Measurements from ENCODE around the gene PRKAR2A. TPM values are rescaled to one million over a fixed set of nuclear protein-coding genes. Genes with fewer than 3 reads are reported as not detected.

Gene PRKAR2A
- polyA plus RNA-seq, 2 of the 4 experiments (the other 2 are of a cell fraction), result 15.3 to 17.2 TPM

DNA sequence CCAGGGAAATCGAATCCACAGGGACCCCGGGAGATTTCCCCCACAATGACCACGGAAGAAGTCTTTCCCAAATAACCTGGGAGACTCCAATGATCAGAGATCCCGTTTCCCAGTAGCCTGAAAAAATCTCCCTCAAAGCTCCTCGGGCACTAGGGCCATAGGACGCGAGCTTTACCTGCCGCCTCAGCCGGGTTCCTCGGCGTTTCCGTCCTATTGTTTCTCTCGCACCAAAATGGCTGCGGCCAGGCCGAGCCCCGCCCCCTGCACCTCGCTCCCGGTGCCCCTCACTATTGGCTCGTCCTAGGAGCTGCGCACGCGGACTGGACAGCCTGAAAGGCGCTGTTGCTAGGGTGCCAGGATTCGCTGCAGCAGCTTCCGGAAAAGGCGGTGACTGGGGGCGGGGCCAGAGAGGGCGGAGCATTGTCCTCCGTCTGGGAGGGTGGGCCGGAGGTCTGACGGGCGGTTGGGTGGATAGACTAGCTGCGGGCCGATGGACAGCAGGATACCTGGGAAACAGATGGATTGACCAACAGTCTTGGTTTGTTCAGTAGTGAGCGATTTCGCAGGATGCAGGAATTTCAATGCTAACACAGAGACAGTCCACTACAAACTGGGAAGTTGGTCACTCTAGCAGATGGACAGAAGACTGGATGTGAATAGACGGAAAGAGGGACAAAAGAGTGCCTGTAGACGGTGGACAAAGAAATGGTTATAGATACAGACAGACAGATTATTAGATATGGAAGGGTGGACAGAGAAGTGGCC is 130.5 kb downstream of the PRKAR2A start, which contains the start of gene IP6K2:
IP6K2 (minus strand) TSS at position 240 of the 765 bp plus-strand sequence. CDS start 21,930 bp downstream, outside the sequence.
- 10% methylated on average over 13 of the region's 38 CpGs for WGBS (ENCODE audit: missing lambda C conversion rate)
- H3K4me1 ChIP-seq, result peaks cover 30% of the 10 kb centered on the region; the same call in 2 of the 3 replicates
- ChIA-PET CTCF (interaction anchor here (0.8 to 1.2 kb wide), 2 partner anchors 23 to 25 kb away, joined by 3 to 4 read pairs; no protein-coding TSS in a partner anchor), POLR2A (interaction anchor here (0.5 to 1.3 kb wide), 11 partner anchors 9 to 202 kb away, joined by 3 to 8 read pairs (median 3); partner anchors contain the start of genes ARIH2 and PRKAR2A)
- H3K27ac ChIP-seq, result peak within 1 kb of the TSS; percentile 94 to 95
- H3K9me3 ChIP-seq, result no peaks in the 10 kb centered on the region
- H3K4me3 ChIP-seq, result peak within 1 kb of the TSS; percentile 98
- DNase-seq (ENCODE audit: low read depth in 1 of 2, low spot score in 1 of 2) (peak; percentile 87 to 95), FAIRE-seq (no peak), ATAC-seq (peak; percentile 99)
- peak within 1 kb of the TSS; percentile 76 for H3K4me2 ChIP-seq
- peak; percentile 97 for TF ChIP-seq RFX5 (IDR thresholded peaks at IDR 0.05)
- TF ChIP-seq, protein P1, sequence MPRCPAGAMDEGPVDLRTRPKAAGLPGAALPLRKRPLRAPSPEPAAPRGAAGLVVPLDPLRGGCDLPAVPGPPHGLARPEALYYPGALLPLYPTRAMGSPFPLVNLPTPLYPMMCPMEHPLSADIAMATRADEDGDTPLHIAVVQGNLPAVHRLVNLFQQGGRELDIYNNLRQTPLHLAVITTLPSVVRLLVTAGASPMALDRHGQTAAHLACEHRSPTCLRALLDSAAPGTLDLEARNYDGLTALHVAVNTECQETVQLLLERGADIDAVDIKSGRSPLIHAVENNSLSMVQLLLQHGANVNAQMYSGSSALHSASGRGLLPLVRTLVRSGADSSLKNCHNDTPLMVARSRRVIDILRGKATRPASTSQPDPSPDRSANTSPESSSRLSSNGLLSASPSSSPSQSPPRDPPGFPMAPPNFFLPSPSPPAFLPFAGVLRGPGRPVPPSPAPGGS (IDR thresholded peaks at IDR 0.05), result 0 out of 3 replicates have a peak, but pooled peaks have one; percentile 42
- TF ChIP-seq CBX2 (IDR thresholded peaks at IDR 0.05; ENCODE audit: borderline replicate concordance, low read depth), result no peak
- TF ChIP-seq CHD2 (IDR thresholded peaks at IDR 0.05; ENCODE audit: low read length, partially characterized antibody), result no peak
- TF ChIP-seq KDM5A (IDR thresholded peaks at IDR 0.05), result no peak
- TF ChIP-seq SMC3 (IDR thresholded peaks at IDR 0.05), result no peak
- TF ChIP-seq POLR2A (IDR thresholded peaks at IDR 0.05; ENCODE audit: low read length), result peak; percentile 50
- no peak for TF ChIP-seq EP300 (IDR thresholded peaks at IDR 0.05)
- TF ChIP-seq TFCP2L1 (CRISPR knock-in tag; IDR thresholded peaks at IDR 0.05), result 0 out of 2 replicates have a peak, but pooled peaks have one; percentile 17
- TF ChIP-seq CEBPB (IDR thresholded peaks at IDR 0.05), result no peak
- TF ChIP-seq, protein P2, sequence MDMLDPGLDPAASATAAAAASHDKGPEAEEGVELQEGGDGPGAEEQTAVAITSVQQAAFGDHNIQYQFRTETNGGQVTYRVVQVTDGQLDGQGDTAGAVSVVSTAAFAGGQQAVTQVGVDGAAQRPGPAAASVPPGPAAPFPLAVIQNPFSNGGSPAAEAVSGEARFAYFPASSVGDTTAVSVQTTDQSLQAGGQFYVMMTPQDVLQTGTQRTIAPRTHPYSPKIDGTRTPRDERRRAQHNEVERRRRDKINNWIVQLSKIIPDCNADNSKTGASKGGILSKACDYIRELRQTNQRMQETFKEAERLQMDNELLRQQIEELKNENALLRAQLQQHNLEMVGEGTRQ (IDR thresholded peaks at IDR 0.05), result no peak
- no peak for TF ChIP-seq NPAS2 (CRISPR knock-in tag; IDR thresholded peaks at IDR 0.05; ENCODE audit: borderline replicate concordance)
- TF ChIP-seq, protein P3, sequence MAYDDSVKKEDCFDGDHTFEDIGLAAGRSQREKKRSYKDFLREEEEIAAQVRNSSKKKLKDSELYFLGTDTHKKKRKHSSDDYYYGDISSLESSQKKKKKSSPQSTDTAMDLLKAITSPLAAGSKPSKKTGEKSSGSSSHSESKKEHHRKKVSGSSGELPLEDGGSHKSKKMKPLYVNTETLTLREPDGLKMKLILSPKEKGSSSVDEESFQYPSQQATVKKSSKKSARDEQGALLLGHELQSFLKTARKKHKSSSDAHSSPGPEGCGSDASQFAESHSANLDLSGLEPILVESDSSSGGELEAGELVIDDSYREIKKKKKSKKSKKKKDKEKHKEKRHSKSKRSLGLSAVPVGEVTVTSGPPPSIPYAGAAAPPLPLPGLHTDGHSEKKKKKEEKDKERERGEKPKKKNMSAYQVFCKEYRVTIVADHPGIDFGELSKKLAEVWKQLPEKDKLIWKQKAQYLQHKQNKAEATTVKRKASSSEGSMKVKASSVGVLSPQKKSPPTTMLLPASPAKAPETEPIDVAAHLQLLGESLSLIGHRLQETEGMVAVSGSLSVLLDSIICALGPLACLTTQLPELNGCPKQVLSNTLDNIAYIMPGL (CRISPR knock-in tag; IDR thresholded peaks at IDR 0.05; ENCODE audit: borderline replicate concordance), result no peak
- TF ChIP-seq, protein P4, sequence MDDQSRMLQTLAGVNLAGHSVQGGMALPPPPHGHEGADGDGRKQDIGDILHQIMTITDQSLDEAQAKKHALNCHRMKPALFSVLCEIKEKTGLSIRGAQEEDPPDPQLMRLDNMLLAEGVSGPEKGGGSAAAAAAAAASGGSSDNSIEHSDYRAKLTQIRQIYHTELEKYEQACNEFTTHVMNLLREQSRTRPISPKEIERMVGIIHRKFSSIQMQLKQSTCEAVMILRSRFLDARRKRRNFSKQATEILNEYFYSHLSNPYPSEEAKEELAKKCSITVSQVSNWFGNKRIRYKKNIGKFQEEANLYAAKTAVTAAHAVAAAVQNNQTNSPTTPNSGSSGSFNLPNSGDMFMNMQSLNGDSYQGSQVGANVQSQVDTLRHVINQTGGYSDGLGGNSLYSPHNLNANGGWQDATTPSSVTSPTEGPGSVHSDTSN (IDR thresholded peaks at IDR 0.05), result no peak
- no peak for TF ChIP-seq HOXB5 (CRISPR knock-in tag; IDR thresholded peaks at IDR 0.05)
- TF ChIP-seq GATA3 (IDR thresholded peaks at IDR 0.05; ENCODE audit: borderline replicate concordance), result no peak
- TF ChIP-seq, protein P5, sequence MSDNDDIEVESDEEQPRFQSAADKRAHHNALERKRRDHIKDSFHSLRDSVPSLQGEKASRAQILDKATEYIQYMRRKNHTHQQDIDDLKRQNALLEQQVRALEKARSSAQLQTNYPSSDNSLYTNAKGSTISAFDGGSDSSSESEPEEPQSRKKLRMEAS (IDR thresholded peaks at IDR 0.05), result peak; percentile 50; the same call in 1 of the 2 replicates
- TF ChIP-seq, protein P6, sequence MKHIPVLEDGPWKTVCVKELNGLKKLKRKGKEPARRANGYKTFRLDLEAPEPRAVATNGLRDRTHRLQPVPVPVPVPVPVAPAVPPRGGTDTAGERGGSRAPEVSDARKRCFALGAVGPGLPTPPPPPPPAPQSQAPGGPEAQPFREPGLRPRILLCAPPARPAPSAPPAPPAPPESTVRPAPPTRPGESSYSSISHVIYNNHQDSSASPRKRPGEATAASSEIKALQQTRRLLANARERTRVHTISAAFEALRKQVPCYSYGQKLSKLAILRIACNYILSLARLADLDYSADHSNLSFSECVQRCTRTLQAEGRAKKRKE (CRISPR knock-in tag; IDR thresholded peaks at IDR 0.05; ENCODE audit: low read depth), result no peak
- TF ChIP-seq EHMT2 (IDR thresholded peaks at IDR 0.05; ENCODE audit: low read depth), result no peak
- no peak for TF ChIP-seq RCOR1 (IDR thresholded peaks at IDR 0.05; ENCODE audit: low read depth, low read length)
- no peak for TF ChIP-seq NFE2L2 (conservative IDR thresholded peaks at IDR 0.05; ENCODE audit: low read length)
- TF ChIP-seq FOSL2 (IDR thresholded peaks at IDR 0.05), result no peak
- TF ChIP-seq FOSL2 (CRISPR knock-in tag; IDR thresholded peaks at IDR 0.05), result no peak
- no peak for TF ChIP-seq HDAC2 (IDR thresholded peaks at IDR 0.05)
- TF ChIP-seq PHF8 (IDR thresholded peaks at IDR 0.05; ENCODE audit: borderline replicate concordance, low read depth), result peak; percentile 77; the same call in 1 of the 2 replicates
- TF ChIP-seq JUNB (IDR thresholded peaks at IDR 0.05), result no peak
- no peak for TF ChIP-seq ESRRA (IDR thresholded peaks at IDR 0.05; ENCODE audit: borderline replicate concordance, low read length)
- TF ChIP-seq CBX8 (IDR thresholded peaks at IDR 0.05), result no peak
- 0 out of 2 replicates have a peak, but pooled peaks have one; percentile 17 for TF ChIP-seq POLR2AphosphoS2 (conservative IDR thresholded peaks at IDR 0.05; ENCODE audit: low read length)
- TF ChIP-seq HEYL (CRISPR knock-in tag; IDR thresholded peaks at IDR 0.05), result no peak
- no peak for TF ChIP-seq ZC3H11A (IDR thresholded peaks at IDR 0.05)
- no peak for TF ChIP-seq BHLHE40 (IDR thresholded peaks at IDR 0.05; ENCODE audit: low read depth, low read length)
